Activated CD8-positive, alpha-beta memory T cell treated with anti-CD3 and anti-CD28 coated beads for 4 hours (primary cell): ENCODE results near the gene RC3H2.
"Not testable (repeated sequence)": the region's sequence is repeated elsewhere in the genome, so short reads cannot be mapped to it uniquely, and the experiment has no call there.

Experiments used
- DNase-seq, 2 donors: peaks; one replicate each; pipeline ENCODE4 v3.0.0-alpha.2; 2020; ENCODE audit warnings: low read depth in 2 of 2

Gene RC3H2

GRCh38 chr9:122918310-122918709, 13.2 kb upstream of the RC3H2 start:
- no peak for DNase-seq

DNA sequence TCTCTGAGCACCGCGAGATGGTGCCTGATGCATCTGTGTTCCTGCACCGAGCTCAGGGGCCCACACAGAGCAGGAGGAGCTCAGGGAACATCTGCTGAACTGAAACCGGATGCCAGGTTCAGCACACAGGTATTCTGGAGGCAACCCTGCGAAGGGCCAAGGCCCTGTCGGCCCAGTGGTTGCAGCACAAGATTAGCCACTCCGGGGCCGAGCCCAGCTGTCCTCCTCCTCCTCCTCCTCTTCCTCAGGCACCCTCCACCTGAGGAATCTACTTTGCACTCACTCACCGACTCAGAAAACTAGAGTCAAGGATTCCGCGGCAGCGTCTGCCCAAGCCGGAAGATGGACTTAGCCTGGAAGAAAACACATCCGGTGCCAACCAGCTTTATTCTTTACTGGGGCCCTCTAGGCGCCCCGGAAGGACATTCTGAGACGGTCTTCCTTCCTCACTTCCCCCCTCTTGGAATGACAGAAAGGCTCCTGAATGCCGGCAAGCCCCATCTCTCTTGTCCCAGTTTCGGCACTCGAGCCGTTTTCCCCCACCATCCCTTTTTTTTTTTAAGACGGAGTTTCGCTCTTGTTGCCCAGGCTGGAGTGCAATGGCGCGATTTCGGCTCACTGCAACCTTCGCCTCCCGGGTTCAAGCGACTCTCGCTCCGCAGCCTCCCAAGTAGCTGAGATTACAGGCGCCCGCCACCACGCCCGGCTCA, 8.0 kb upstream of the RC3H2 start, which contains the start of gene ZBTB6:
Gene ZBTB6 (minus strand): TSS at position 360 of the 710 bp plus-strand sequence. CDS start 1,251 bp downstream, outside the sequence.
- DNase-seq, result peak; percentile 30 to 36

- no peak for DNase-seq
Observed at GRCh38 chr9:122912671-122912963, 7.5 kb upstream of the RC3H2 start.

GRCh38 chr9:122906122-122906521, 963 bp upstream of the RC3H2 start:
- DNase-seq, result not testable (repeated sequence)

DNA sequence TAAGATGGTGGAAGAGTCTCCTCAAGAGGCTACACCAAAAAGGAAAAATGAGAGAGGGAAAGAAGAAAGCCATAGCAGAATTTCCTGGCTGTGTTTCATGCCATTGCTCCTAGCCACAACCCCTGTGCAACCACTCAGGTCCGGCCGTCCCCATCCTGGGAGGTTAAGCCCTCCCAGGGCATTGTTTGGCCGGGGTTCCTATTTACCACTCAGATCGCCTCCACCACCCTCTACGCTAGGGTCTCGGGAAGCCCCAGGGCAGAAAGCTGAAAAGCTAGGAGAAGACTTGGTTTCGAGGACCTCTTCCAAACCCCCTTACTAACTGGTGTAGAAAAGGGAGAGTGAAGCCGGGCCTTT, 715 bp downstream of the RC3H2 start:
- DNase-seq, result peak in 1 of 2 donors; percentile 5

GRCh38 chr9:122900791-122901190, 4.4 kb downstream of the RC3H2 start:
- no peak for DNase-seq

DNA sequence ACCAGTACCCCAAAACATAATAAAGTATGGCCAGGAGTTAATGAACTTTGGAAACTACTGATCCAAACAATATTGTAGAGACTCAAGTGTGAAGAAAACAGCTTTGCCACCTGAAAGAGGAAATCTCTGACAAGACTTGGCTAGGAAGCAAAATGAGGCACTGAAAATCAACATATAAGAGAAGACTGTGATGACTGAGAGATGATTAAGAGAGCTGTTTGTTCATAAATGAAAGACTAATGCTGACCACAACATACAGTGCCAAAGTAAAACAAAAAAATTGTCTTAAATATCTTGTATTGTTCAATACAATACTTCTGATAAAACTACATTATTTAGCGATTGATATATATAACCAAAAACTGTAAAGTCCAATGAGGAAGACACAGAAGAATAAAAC, 7.2 kb downstream of the RC3H2 start:
- no peak for DNase-seq

GRCh38 chr9:122888480-122888879, 16.7 kb downstream of the RC3H2 start:
- DNase-seq, result no peak

- no peak for DNase-seq
Observed at GRCh38 chr9:122883125-122883524, 22.0 kb downstream of the RC3H2 start.

GRCh38 chr9:122879443-122879842, 25.7 kb downstream of the RC3H2 start:
- no peak for DNase-seq

DNA sequence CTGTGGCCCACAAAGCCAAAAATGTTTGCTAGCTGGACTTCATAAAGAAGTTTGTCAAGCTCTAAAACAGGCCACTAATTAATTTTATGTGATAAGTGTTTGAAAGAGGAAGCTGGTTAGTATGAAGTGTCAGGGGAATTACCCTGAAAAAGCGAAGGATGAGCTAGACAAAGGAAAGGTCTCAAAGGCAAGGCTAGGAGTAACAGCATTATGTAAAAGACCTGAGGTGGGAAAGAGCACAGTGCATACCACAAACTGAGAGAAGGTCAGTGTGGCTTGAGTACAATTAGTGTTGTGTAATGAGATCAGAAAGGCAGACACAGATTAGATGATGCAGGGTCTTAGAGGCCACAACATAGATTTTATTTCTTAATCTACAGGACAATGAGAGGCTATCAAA, 29.6 kb downstream of the RC3H2 start:
- DNase-seq, result no peak

DNA sequence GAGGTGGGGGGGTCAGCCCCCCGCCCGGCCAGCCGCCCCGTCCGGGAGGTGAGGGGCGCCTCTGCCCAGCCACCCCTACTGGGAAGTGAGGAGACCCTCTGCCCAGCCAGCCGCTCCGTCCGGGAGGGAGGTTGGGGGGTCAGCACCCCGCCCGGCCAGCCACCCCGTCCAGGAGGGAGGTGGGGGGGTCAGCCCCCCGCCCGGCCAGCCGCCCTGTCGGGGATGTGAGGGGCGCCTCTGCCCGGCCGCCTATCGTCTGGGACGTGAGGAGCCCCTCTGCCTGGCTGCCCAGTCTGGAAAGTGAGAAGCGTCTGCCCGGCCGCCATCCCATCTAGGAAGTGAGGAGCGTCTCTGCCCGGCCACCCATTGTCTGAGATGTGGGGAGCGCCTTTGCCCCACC, 37.9 kb downstream of the RC3H2 start:
- not testable (repeated sequence) for DNase-seq

DNA sequence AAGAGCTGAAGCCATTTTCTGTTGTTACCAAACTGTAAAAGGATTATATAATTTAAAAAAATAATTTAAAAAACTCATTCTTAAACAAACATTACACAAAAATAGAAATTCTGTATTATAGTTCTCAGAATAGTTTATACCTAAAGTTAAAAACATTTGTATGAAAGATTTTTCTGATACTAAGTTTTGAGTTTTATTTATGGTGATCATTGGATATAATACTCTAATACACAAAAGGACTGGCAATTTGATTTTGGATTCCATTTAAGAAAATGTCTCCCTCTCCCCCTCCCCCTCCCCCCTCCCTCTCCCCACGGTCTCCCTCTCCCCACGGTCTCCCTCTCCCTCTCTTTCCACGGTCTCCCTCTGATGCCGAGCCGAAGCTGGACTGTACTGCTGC, 39.1 kb downstream of the RC3H2 start:
- no peak for DNase-seq

- DNase-seq, result no peak
Observed at GRCh38 chr9:122865300-122865699, 39.9 kb downstream of the RC3H2 start.

DNA sequence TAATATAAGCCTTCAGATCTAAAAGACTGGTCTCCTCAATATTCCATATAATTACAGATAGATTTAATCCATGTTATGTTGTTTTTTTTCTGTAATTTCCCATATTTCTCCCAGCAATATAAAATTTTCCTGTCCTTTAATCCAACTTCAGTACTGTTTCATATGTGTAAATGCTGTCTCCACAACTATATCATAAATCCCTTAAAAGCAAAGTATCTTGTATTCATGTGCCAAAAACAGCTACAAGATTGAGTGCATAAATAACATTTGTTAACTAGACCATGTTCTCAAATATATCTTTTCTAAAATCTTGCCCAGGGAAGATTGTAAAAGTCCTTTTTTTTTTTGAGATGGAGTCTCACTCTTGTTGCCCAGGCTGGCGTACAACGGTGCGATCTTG, 41.8 kb downstream of the RC3H2 start:
- no peak for DNase-seq

DNA sequence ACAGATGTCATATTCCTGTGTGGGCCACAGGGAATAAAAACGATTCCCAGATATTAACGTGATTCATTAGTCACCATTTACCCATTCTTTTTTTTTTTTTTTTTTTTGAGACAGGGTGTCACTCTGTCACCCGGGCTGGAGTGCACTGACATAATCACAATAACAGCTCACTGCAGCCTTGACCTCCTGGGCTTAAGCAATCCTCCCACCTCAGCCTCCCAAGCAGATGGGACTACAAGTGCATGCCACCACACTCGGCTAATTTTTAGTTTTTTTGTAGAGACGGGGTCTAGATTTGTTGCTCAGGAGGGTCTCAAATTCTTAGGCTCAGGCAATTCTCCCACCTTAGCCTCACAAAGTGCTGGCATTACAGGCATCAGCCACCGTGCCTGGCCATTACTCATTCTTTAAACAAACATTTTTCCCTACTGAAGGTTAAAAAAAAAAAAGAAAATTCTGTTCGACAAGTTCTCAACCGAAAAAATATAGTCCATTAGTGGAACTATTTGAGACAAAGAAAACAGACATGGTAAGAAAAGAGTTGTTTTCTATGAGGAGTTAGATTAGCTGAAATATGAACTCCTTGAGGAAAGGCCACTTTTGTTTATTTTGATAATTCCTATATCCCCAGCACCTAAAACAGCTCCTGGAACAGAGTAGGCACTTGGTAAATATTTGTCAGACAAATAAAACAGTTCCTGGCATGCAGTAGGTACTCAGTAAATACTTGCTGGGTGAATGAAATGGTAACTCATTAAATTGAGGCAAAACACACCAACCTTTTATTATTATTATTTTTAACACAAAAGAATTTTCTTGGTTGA, 44.6 kb downstream of the RC3H2 start:
- DNase-seq, result no peak

- DNase-seq, result no peak
Observed at GRCh38 chr9:122857815-122858214, 47.3 kb downstream of the RC3H2 start.

GRCh38 chr9:122852085-122852786, 52.9 kb downstream of the RC3H2 start:
- not testable (repeated sequence) for DNase-seq

DNA sequence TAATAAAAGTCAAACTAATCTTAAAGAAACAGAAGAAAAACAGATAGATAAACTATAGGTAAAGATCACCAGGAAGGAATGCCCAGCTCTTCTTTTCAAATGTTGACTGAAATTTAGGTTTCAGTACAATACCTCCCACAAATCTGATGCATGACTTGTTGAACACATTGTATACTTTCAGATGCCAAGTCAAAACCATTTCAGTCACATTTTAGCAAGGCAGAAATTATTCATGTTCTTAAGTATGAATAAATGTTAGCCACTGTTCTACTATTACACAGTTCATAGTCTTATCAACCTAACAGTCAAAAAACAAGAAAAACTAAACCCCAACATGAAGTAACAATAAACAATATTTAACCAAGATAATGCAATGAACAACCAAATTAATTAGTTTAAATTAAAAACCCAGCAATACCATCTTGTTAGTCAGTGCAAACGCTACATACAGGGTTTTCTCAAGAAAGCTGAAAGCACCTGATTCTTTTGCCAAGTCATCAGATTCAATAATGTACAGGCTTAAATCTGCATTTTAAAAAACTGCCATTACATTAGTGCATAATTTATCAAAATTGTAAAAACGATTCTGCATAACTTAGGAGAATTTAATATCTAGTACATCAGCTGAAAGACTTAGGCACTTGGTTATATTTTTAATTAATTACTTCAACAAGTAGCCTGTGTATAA, 56.8 kb downstream of the RC3H2 start:
- no peak for DNase-seq

GRCh38 chr9:122846371-122846940, 58.7 kb downstream of the RC3H2 start:
- no peak for DNase-seq

- DNase-seq, result no peak
Observed at GRCh38 chr9:122845116-122845515, 60.0 kb downstream of the RC3H2 start.

GRCh38 chr9:122844137-122844536, 61.0 kb downstream of the RC3H2 start:
- DNase-seq, result no peak
